H9 (cell line): ENCODE data around the gene UNC5A. TPM values are rescaled to one million over a fixed set of nuclear protein-coding genes. Genes with fewer than 3 reads are reported as not detected.

Experiments
- DNase-seq: peaks from one replicate; pipeline ENCODE4 v3.0.0-alpha.2; 2017
- H2AFZ ChIP-seq: one replicate; pipeline ENCODE4 v1.6.1; 2013; ENCODE audit warnings: mild to moderate bottlenecking, low read length, control low read depth, moderate library complexity
- H2AK5ac ChIP-seq: 2 replicates; pipeline ENCODE4 v1.6.1; 2013; ENCODE audit warnings: low read length, control low read depth, mixed read lengths; ENCODE audit not compliant: insufficient read length
- H2BK120ac ChIP-seq: one replicate; pipeline ENCODE4 v1.6.1; 2013; ENCODE audit warnings: low read depth, mild to moderate bottlenecking, low read length, control low read depth, inconsistent platforms; ENCODE audit not compliant: poor library complexity, severe bottlenecking
- H2BK12ac ChIP-seq: 2 replicates; pipeline ENCODE4 v1.6.1; 2013; ENCODE audit warnings: low read length, control low read depth, mixed read lengths, low read depth; ENCODE audit not compliant: insufficient read length
- H2BK15ac ChIP-seq: 2 replicates; pipeline ENCODE4 v1.6.1; 2013; ENCODE audit warnings: low read depth, low read length, control low read depth
- H2BK20ac ChIP-seq: one replicate; pipeline ENCODE4 v1.6.1; 2013; ENCODE audit warnings: low read depth, mild to moderate bottlenecking, low read length, control low read depth, inconsistent platforms; ENCODE audit not compliant: poor library complexity, severe bottlenecking
- H2BK5ac ChIP-seq: 2 replicates; pipeline ENCODE4 v1.6.1; 2013; ENCODE audit warnings: low read length, control low read depth, mixed read lengths; ENCODE audit not compliant: insufficient read length
- H3K14ac ChIP-seq: 2 replicates; pipeline ENCODE4 v1.6.1; 2013; ENCODE audit warnings: low read length, control low read depth; ENCODE audit not compliant: insufficient read depth
- H3K18ac ChIP-seq: 2 replicates; pipeline ENCODE4 v1.6.1; 2013; ENCODE audit warnings: low read depth, mild to moderate bottlenecking, mixed read lengths, low read length, control low read depth; ENCODE audit not compliant: insufficient read length
- H3K23ac ChIP-seq: 2 replicates; pipeline ENCODE4 v1.6.1; 2013; ENCODE audit warnings: low read length, control low read depth, mixed read lengths, low read depth; ENCODE audit not compliant: insufficient read length
- H3K23me2 ChIP-seq: 2 replicates; pipeline ENCODE4 v1.6.1; 2013; ENCODE audit warnings: low read depth, mild to moderate bottlenecking, mixed read lengths, low read length, control low read depth; ENCODE audit not compliant: insufficient read length, poor library complexity, severe bottlenecking
- H3K27ac ChIP-seq: 2 replicates; pipeline ENCODE4 v1.5.1; 2013; ENCODE audit warnings: low read length, control low read depth, mixed read lengths, low read depth; ENCODE audit not compliant: insufficient read length
- H3K27me3 ChIP-seq: 2 replicates; pipeline ENCODE4 v1.6.1; 2013; ENCODE audit warnings: low read length, control low read depth, inconsistent platforms; ENCODE audit not compliant: insufficient read depth
- H3K4ac ChIP-seq: 2 replicates; pipeline ENCODE4 v1.6.1; 2013; ENCODE audit warnings: low read depth, mild to moderate bottlenecking, control low read depth, inconsistent platforms, low read length, moderate library complexity
- H3K4me1 ChIP-seq: 2 replicates; pipeline ENCODE4 v1.6.1; 2013; ENCODE audit warnings: low read length, control low read depth, inconsistent platforms; ENCODE audit not compliant: insufficient read depth
- H3K4me2 ChIP-seq: 2 replicates; pipeline ENCODE4 v1.6.1; 2013; ENCODE audit warnings: low read length, control low read depth, mixed read lengths; ENCODE audit not compliant: insufficient read length, insufficient read depth
- H3K56ac ChIP-seq: 2 replicates; pipeline ENCODE4 v1.6.1; 2013; ENCODE audit warnings: low read depth, mild to moderate bottlenecking, mixed read lengths, low read length, control low read depth; ENCODE audit not compliant: insufficient read length
- H3K79me1 ChIP-seq: 2 replicates; pipeline ENCODE4 v1.6.1; 2013; ENCODE audit warnings: low read depth, mild to moderate bottlenecking, moderate library complexity, low read length, control low read depth, inconsistent platforms; ENCODE audit not compliant: insufficient read depth, poor library complexity, severe bottlenecking
- H3K79me2 ChIP-seq: 2 replicates; pipeline ENCODE4 v1.6.1; 2013; ENCODE audit warnings: low read length, control low read depth, inconsistent platforms; ENCODE audit not compliant: insufficient read depth
- H3K9ac ChIP-seq: 2 replicates; pipeline ENCODE4 v1.6.1; 2013; ENCODE audit warnings: low read length, control low read depth, mixed read lengths; ENCODE audit not compliant: insufficient read length; ENCODE audit errors: extremely low read depth
- H3K9me3 ChIP-seq: one replicate; pipeline ENCODE4 v1.6.1; 2013; ENCODE audit warnings: low read depth, low read length, inconsistent platforms; ENCODE audit not compliant: control insufficient read depth
- H3T11ph ChIP-seq: one replicate; pipeline ENCODE4 v1.6.1; 2013; ENCODE audit warnings: mild to moderate bottlenecking, low read length, control low read depth, inconsistent platforms
- H4K20me1 ChIP-seq: one replicate; pipeline ENCODE4 v1.6.1; 2013; ENCODE audit not compliant: control insufficient read depth, insufficient read length, insufficient read depth
- H4K5ac ChIP-seq: 2 replicates; pipeline ENCODE4 v1.6.1; 2013; ENCODE audit warnings: low read depth, mild to moderate bottlenecking, mixed read lengths, low read length, control low read depth; ENCODE audit not compliant: insufficient read length
- H4K8ac ChIP-seq: replicated peaks from 2 replicates; pipeline ENCODE4 v1.6.1; 2013; ENCODE audit warnings: low read length, control low read depth, mixed read lengths, low read depth; ENCODE audit not compliant: insufficient read length
- H4K91ac ChIP-seq: 2 replicates; pipeline ENCODE4 v1.6.1; 2013; ENCODE audit warnings: low read depth, mild to moderate bottlenecking, moderate library complexity, mixed read lengths, low read length, control low read depth; ENCODE audit not compliant: insufficient read length
- H3K27ac Mint-ChIP-seq, 3 experiments: 2 replicates in 2 of 3; 3 replicates in 1 of 3; pipeline ENCODE4 v1.8.0; 2020 to 2021; ENCODE audit warnings: mixed read lengths in 3 of 3, mild to moderate bottlenecking in 1 of 3, moderate library complexity in 1 of 3
- H3K27me3 Mint-ChIP-seq: 2 replicates; pipeline ENCODE4 v1.8.0; 2021; ENCODE audit warnings: low read depth, mild to moderate bottlenecking, moderate library complexity, mixed read lengths
- H3K36me3 Mint-ChIP-seq, 3 experiments: 2 replicates in 2 of 3; 3 replicates in 1 of 3; pipeline ENCODE4 v1.8.0; 2020 to 2021; ENCODE audit warnings: low read depth in 3 of 3, mixed read lengths in 3 of 3; ENCODE audit not compliant: insufficient read depth in 1 of 3
- H3K4me1 Mint-ChIP-seq, 2 experiments: 2 replicates each; pipeline ENCODE4 v1.8.0; 2020; ENCODE audit warnings: mixed read lengths in 2 of 2
- H3K4me3 Mint-ChIP-seq, 2 experiments: 2 replicates in 1 of 2; 3 replicates in 1 of 2; pipeline ENCODE4 v1.8.0; 2020 to 2021; ENCODE audit warnings: mild to moderate bottlenecking in 2 of 2, mixed read lengths in 2 of 2, moderate library complexity in 1 of 2
- H3K9me3 Mint-ChIP-seq, 2 experiments: 2 replicates in 1 of 2; 3 replicates in 1 of 2; pipeline ENCODE4 v1.8.0; 2020; ENCODE audit warnings: mild to moderate bottlenecking in 2 of 2, mixed read lengths in 2 of 2, moderate library complexity in 1 of 2
- WGBS: extraction: QIAGEN DNeasy Blood & Tissue Kit; methylation state at CpG from one replicate; pipeline ENCODE4 v1.1.7; 2013; ENCODE audit warnings: missing lambda C conversion rate, low lambda C conversion rate, mixed read lengths; ENCODE audit not compliant: insufficient read length; ENCODE audit errors: extremely low coverage; 5-methylcytosine and 5-hydroxymethylcytosine counted together
- total RNA-seq: library from RNA; stranded (reverse); gene quantifications from 2 replicates; pipeline ENCODE4 v1.2.1, GENCODE V29; 2021
- TF ChIP-seq, protein P1 (sequence below): fragments of 200-600 bp; sonication (generic); conservative IDR thresholded peaks from 3 replicates; pipeline ENCODE4 v1.8.0; 2021; ENCODE audit warnings: antibody characterized with exemption, mild to moderate bottlenecking

The UNC5A gene
- total RNA-seq, 1 experiment from 2014 or later, result 4.4 TPM

- Mint-ChIP-seq H3K4me1 (no peaks in the 10 kb centered on the region; a peak in 1 of 4 replicates), H3K27me3 (no peaks in the 10 kb centered on the region), H3K9me3 (no peaks in the 10 kb centered on the region), H3K27ac (no peak overlapping the region), H3K4me3 (no peak overlapping the region), H3K36me3 (peaks cover 13 to 43% (median 24%) of the 10 kb centered on the region in 3 experiments; a peak in 6 of 7 replicates)
- Histone ChIP-seq H3K27ac (no peak overlapping the region), H3K14ac (no peak overlapping the region), H3K23ac (no peak overlapping the region), H3K18ac (no peak overlapping the region), H3K9ac (no peak overlapping the region), H2BK120ac (no peak overlapping the region), H3K4me1 (no peaks in the 10 kb centered on the region), H4K20me1 (no peaks in the 10 kb centered on the region), H2AFZ (no peak overlapping the region), H3T11ph (no peak overlapping the region), H3K9me3 (no peaks in the 10 kb centered on the region), H3K23me2 (no peaks in the 10 kb centered on the region), H4K91ac (no peak overlapping the region), H3K56ac (no peak overlapping the region), H3K4me2 (no peak overlapping the region), H3K4ac (no peak overlapping the region), H2BK12ac (no peak overlapping the region), H2BK20ac (no peak overlapping the region), H2BK5ac (no peak overlapping the region), H4K8ac (no peak overlapping the region), H4K5ac (no peak overlapping the region), H3K79me2 (no peaks in the 10 kb centered on the region), H2AK5ac (no peak overlapping the region), H2BK15ac (no peak overlapping the region), H3K27me3 (no peaks in the 10 kb centered on the region), H3K79me1 (no peaks in the 10 kb centered on the region)
- TF ChIP-seq, protein P1, sequence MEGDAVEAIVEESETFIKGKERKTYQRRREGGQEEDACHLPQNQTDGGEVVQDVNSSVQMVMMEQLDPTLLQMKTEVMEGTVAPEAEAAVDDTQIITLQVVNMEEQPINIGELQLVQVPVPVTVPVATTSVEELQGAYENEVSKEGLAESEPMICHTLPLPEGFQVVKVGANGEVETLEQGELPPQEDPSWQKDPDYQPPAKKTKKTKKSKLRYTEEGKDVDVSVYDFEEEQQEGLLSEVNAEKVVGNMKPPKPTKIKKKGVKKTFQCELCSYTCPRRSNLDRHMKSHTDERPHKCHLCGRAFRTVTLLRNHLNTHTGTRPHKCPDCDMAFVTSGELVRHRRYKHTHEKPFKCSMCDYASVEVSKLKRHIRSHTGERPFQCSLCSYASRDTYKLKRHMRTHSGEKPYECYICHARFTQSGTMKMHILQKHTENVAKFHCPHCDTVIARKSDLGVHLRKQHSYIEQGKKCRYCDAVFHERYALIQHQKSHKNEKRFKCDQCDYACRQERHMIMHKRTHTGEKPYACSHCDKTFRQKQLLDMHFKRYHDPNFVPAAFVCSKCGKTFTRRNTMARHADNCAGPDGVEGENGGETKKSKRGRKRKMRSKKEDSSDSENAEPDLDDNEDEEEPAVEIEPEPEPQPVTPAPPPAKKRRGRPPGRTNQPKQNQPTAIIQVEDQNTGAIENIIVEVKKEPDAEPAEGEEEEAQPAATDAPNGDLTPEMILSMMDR, result no peak
- WGBS, result no CpG with 5 or more reads among the region's 1 CpG
- no peak for DNase-seq
These were observed 119.3 kb downstream of the UNC5A start for GRCh38 chr5:176929654-176930053.

Other genes with a start within 250 kb of the UNC5A start
- 10.8 and 12.1 TPM in 2 replicates for gene GPRIN1, start 200.4 kb upstream of the UNC5A start, total RNA-seq
- 3.5 and 4.2 TPM in 2 replicates for gene SNCB, start 180.0 kb upstream of the UNC5A start, total RNA-seq
- 1.3 and 1.8 TPM in 2 replicates for gene EIF4E1B, start 179.9 kb upstream of the UNC5A start, total RNA-seq
- 46.8 and 51.9 TPM in 2 replicates for gene TSPAN17, start 163.1 kb upstream of the UNC5A start, total RNA-seq
- not detected in 2 replicates for gene HK3, start 88.8 kb downstream of the UNC5A start, total RNA-seq
- 46.2 and 53.0 TPM in 2 replicates for gene UIMC1, start 196.2 kb downstream of the UNC5A start, total RNA-seq
- gene ZNF346, start 212.1 kb downstream of the UNC5A start, total RNA-seq, result 21.1 and 22.7 TPM in 2 replicates